Measurements from ENCODE around the gene LRCOL1. TPM values are rescaled to one million over a fixed set of nuclear protein-coding genes. Genes with fewer than 3 reads are reported as not detected.

Gene LRCOL1
- total RNA-seq, 6 experiments from 2014 or later: 0.61 to 13.1 (median 6.8) TPM

GRCh38 chr12:132630672-132631071, 20.3 kb upstream of the LRCOL1 start:
- Histone ChIP-seq H3K9me3 (no peaks in the 10 kb centered on the region), H3K27ac (no peak overlapping the region), H3K4me3 (no peak overlapping the region), H3K36me3 (peaks cover 0 to 55% (median 15%) of the 10 kb centered on the region in 4 donors), H3K27me3 (no peaks in the 10 kb centered on the region), H3K4me1 (no peaks in the 10 kb centered on the region)
- TF ChIP-seq CTCF (IDR thresholded peaks at IDR 0.05): no peak
- TF ChIP-seq POLR2A (IDR thresholded peaks at IDR 0.05): no peak
- intact Hi-C loops (cut with DNase I): no loop called here
- WGBS (ENCODE audit: insufficient coverage, low coverage, low lambda C conversion rate, missing lambda C conversion rate): 93% methylated on average over 4 of the region's 6 CpGs
- no peak for DNase-seq
- ATAC-seq: no peak

DNA sequence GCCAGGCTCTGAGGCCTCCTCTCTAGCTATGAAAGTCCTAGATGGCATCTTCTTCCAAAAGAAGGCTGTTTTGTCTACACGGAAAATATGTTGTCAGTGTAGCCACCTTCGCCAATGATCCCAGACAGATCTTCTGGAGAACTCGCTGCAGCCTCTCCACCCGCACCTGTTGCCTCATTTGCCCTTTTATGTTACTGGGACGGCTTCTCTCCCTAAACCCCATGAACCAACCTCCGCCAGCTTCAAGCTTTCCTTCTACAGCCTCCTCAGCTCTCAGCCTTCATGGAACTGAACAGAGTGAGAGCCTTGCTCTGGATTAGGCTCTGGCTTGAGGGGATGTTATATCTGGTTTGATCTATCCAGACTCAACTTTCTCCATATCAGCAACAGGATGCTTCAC, 18.9 kb upstream of the LRCOL1 start:
- intact Hi-C loops (cut with DNase I): no loop called here
- no peak overlapping the region for H3K27ac ChIP-seq
- no peaks in the 10 kb centered on the region for H3K27me3 ChIP-seq
- TF ChIP-seq CTCF (IDR thresholded peaks at IDR 0.05) (no peak), POLR2A (IDR thresholded peaks at IDR 0.05) (no peak)
- no peaks in the 10 kb centered on the region for H3K4me1 ChIP-seq
- H3K36me3 ChIP-seq: peaks cover 0 to 50% (median 11%) of the 10 kb centered on the region in 4 donors
- WGBS (ENCODE audit: insufficient coverage, low coverage, low lambda C conversion rate, missing lambda C conversion rate): 88% methylated on average over 6 of the region's 6 CpGs
- ATAC-seq (no peak), DNase-seq (peak in 1 of 3 donors; percentile 3)
- H3K4me3 ChIP-seq: no peak overlapping the region
- H3K9me3 ChIP-seq: no peaks in the 10 kb centered on the region

GRCh38 chr12:132625731-132626430, 15.5 kb upstream of the LRCOL1 start:
- intact Hi-C loops (cut with DNase I): no loop called here

DNA sequence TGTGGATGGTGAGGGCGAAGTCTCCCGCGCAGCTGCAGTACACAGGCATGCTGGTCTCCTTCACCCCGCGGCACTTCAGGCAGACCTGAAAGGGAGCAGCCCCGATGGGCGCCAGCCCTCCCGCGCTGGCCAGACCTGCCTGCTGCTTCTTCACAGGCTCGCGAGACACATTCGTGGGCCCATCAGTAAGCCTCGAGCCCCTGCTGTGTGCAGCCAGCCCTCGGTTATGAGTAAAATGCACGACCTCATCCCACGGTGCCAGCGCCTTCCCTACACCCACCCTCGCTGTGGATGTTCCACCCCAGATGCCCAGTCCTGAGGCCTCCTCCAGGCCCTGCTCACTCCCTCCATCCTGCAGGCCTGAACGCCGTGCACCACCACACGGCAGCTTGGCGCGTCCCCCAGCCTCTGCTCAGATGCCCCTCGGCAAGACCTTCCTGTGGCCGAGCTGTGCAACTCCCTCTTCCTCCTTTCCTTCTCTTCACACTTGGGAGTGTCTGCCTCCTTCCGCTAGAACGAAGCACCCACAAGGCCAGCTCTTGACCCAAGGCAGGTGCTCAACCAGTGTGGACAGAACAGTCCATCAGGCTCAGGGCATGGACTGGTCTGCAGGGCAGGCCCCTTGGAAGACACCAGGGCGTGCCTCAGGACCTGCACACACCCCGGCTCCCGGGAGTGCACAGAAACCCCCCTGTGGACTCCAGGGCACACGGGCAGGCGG, 14.7 kb upstream of the LRCOL1 start:
- Histone ChIP-seq H3K9me3 (no peaks in the 10 kb centered on the region), H3K27ac (no peak overlapping the region), H3K4me1 (no peaks in the 10 kb centered on the region), H3K27me3 (no peaks in the 10 kb centered on the region), H3K36me3 (peaks cover 0 to 14% (median 0%) of the 10 kb centered on the region in 4 donors), H3K4me3 (no peak overlapping the region)
- DNase-seq (no peak), ATAC-seq (no peak)
- TF ChIP-seq CTCF (IDR thresholded peaks at IDR 0.05) (no peak), POLR2A (IDR thresholded peaks at IDR 0.05) (no peak)
- intact Hi-C loops (cut with DNase I): no loop called here
- 78% methylated on average over 6 of the region's 32 CpGs for WGBS (ENCODE audit: insufficient coverage, low coverage, low lambda C conversion rate, missing lambda C conversion rate)

More at GRCh38 chr12:132625731-132626430, 15.5 kb upstream of the LRCOL1 start:
- no peaks in the 10 kb centered on the region for H3K9me3 ChIP-seq
- 100% methylated on average over 11 of the region's 24 CpGs for WGBS (ENCODE audit: insufficient coverage, low coverage, low lambda C conversion rate, missing lambda C conversion rate)
- H3K27me3 ChIP-seq: no peaks in the 10 kb centered on the region
- no peak for ATAC-seq
- no peak overlapping the region for H3K27ac ChIP-seq
- TF ChIP-seq CTCF (IDR thresholded peaks at IDR 0.05) (no peak), POLR2A (IDR thresholded peaks at IDR 0.05) (no peak)
- H3K4me3 ChIP-seq: no peak overlapping the region
- H3K4me1 ChIP-seq: no peaks in the 10 kb centered on the region
- no peak for DNase-seq
- peaks cover 0 to 19% (median 0%) of the 10 kb centered on the region in 4 donors for H3K36me3 ChIP-seq
